Osteocyte (in vitro differentiated cells): Measurements from ENCODE around the gene TTC7B. TPM values are rescaled to one million over a fixed set of nuclear protein-coding genes. Genes with fewer than 3 reads are reported as not detected.

ENCODE experiments used
- DNase-seq: peaks from one replicate; pipeline ENCODE4 v3.0.0; 2021; ENCODE audit warnings: mixed read lengths; ENCODE audit not compliant: unreplicated experiment; ENCODE audit errors: extremely low spot score
- H3K27ac Mint-ChIP-seq: one replicate; pipeline ENCODE4 v1.8.0; 2021; ENCODE audit warnings: mild to moderate bottlenecking, mixed read lengths; ENCODE audit not compliant: unreplicated experiment
- H3K27me3 Mint-ChIP-seq: one replicate; pipeline ENCODE4 v1.8.0; 2021; ENCODE audit warnings: mixed read lengths; ENCODE audit not compliant: unreplicated experiment
- H3K36me3 Mint-ChIP-seq: one replicate; pipeline ENCODE4 v1.8.0; 2021; ENCODE audit warnings: mixed read lengths; ENCODE audit not compliant: unreplicated experiment
- H3K4me1 Mint-ChIP-seq: one replicate; pipeline ENCODE4 v1.8.0; 2021; ENCODE audit warnings: mixed read lengths; ENCODE audit not compliant: unreplicated experiment
- H3K4me3 Mint-ChIP-seq: one replicate; pipeline ENCODE4 v1.8.0; 2021; ENCODE audit warnings: mild to moderate bottlenecking, moderate library complexity, mixed read lengths; ENCODE audit not compliant: unreplicated experiment
- H3K9me3 Mint-ChIP-seq: one replicate; pipeline ENCODE4 v1.8.0; 2021; ENCODE audit warnings: mixed read lengths; ENCODE audit not compliant: unreplicated experiment
- total RNA-seq: library from RNA; stranded (reverse); gene quantifications from 2 replicates; pipeline ENCODE4 v1.2.1, GENCODE V29; 2021
- TF ChIP-seq, protein P1 (sequence below): fragments of 200-600 bp; sonication (generic); IDR thresholded peaks from 2 replicates; pipeline ENCODE4 v1.5.0; 2021; ENCODE audit warnings: antibody characterized with exemption, mild to moderate bottlenecking, moderate library complexity

TTC7B gene
- total RNA-seq, 1 donor from 2014 or later, result 43.2 TPM

DNA sequence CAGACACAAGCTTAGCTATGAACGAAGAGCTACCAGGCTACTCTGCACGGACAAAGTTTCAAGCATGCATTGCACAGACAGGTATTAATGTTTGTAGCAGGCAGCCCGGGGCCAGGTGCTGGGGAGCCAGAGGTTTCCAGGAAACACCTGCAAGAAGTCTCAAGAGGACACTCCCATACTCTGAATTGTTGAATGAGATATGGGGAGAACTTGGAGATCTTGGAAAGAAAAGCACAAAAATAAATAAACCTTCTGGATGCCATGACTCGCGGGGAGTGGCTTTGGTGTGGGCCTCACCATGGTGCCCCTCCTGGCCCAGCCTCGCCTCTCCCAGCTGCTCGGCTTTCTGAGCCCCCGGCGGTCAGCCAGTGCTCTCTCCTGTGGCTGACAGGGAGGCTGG is 186.8 kb downstream of the TTC7B start:
- TF ChIP-seq, protein P1, sequence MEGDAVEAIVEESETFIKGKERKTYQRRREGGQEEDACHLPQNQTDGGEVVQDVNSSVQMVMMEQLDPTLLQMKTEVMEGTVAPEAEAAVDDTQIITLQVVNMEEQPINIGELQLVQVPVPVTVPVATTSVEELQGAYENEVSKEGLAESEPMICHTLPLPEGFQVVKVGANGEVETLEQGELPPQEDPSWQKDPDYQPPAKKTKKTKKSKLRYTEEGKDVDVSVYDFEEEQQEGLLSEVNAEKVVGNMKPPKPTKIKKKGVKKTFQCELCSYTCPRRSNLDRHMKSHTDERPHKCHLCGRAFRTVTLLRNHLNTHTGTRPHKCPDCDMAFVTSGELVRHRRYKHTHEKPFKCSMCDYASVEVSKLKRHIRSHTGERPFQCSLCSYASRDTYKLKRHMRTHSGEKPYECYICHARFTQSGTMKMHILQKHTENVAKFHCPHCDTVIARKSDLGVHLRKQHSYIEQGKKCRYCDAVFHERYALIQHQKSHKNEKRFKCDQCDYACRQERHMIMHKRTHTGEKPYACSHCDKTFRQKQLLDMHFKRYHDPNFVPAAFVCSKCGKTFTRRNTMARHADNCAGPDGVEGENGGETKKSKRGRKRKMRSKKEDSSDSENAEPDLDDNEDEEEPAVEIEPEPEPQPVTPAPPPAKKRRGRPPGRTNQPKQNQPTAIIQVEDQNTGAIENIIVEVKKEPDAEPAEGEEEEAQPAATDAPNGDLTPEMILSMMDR, result no peak
- H3K9me3 Mint-ChIP-seq, result no peaks in the 10 kb centered on the region
- H3K27me3 Mint-ChIP-seq, result no peaks in the 10 kb centered on the region
- H3K27ac Mint-ChIP-seq, result no peak overlapping the region
- no peak overlapping the region for H3K4me3 Mint-ChIP-seq
- H3K4me1 Mint-ChIP-seq, result peaks cover 51% of the 10 kb centered on the region
- peaks cover 7% of the 10 kb centered on the region for H3K36me3 Mint-ChIP-seq
- DNase-seq, result no peak

GRCh38 chr14:90628825-90629224 is 187.4 kb downstream of the TTC7B start:
- TF ChIP-seq, protein P1, result no peak
- H3K9me3 Mint-ChIP-seq, result no peaks in the 10 kb centered on the region
- no peak overlapping the region for H3K27ac Mint-ChIP-seq
- no peak for DNase-seq
- H3K4me1 Mint-ChIP-seq, result peaks cover 57% of the 10 kb centered on the region
- H3K36me3 Mint-ChIP-seq, result peaks cover 3% of the 10 kb centered on the region
- H3K27me3 Mint-ChIP-seq, result no peaks in the 10 kb centered on the region
- no peak overlapping the region for H3K4me3 Mint-ChIP-seq

GRCh38 chr14:90627478-90627877 is 188.8 kb downstream of the TTC7B start:
- DNase-seq, result no peak
- Mint-ChIP-seq H3K27me3 (no peaks in the 10 kb centered on the region), H3K9me3 (no peaks in the 10 kb centered on the region), H3K4me3 (no peak overlapping the region), H3K36me3 (peaks cover 3% of the 10 kb centered on the region), H3K4me1 (peaks cover 68% of the 10 kb centered on the region), H3K27ac (no peak overlapping the region)
- TF ChIP-seq, protein P1, result no peak

- no peaks in the 10 kb centered on the region for H3K9me3 Mint-ChIP-seq
- no peak overlapping the region for H3K27ac Mint-ChIP-seq
- no peak overlapping the region for H3K4me3 Mint-ChIP-seq
- peaks cover 68% of the 10 kb centered on the region for H3K4me1 Mint-ChIP-seq
- H3K36me3 Mint-ChIP-seq, result peaks cover 5% of the 10 kb centered on the region
- no peak for DNase-seq
- TF ChIP-seq, protein P1, result no peak
- no peaks in the 10 kb centered on the region for H3K27me3 Mint-ChIP-seq
Observed at GRCh38 chr14:90626550-90626949, 189.7 kb downstream of the TTC7B start.

GRCh38 chr14:90625445-90625844 is 190.8 kb downstream of the TTC7B start:
- peak overlapping the region; percentile 94 for H3K27ac Mint-ChIP-seq
- no peak overlapping the region for H3K4me3 Mint-ChIP-seq
- TF ChIP-seq, protein P1, result no peak
- H3K27me3 Mint-ChIP-seq, result no peaks in the 10 kb centered on the region
- H3K36me3 Mint-ChIP-seq, result peaks cover 5% of the 10 kb centered on the region
- peaks cover 67% of the 10 kb centered on the region for H3K4me1 Mint-ChIP-seq
- no peaks in the 10 kb centered on the region for H3K9me3 Mint-ChIP-seq
- DNase-seq, result no peak
